H1 (cell line): ENCODE data around the gene ACRBP. TPM values are rescaled to one million over a fixed set of nuclear protein-coding genes. Genes with fewer than 3 reads are reported as not detected.

Source experiments
- FOSL1 ChIP-seq: IDR thresholded peaks from 2 replicates; pipeline ENCODE4 v1.6.1; 2011; ENCODE audit warnings: mild to moderate bottlenecking, low read depth, low read length, moderate library complexity; ENCODE audit not compliant: insufficient read depth
- JUN ChIP-seq: IDR thresholded peaks from 2 replicates; pipeline ENCODE4 v1.6.1; 2011; ENCODE audit warnings: low read depth, mild to moderate bottlenecking, improper control_type of control experiment, low read length
- MAFK ChIP-seq: IDR thresholded peaks from 2 replicates; pipeline ENCODE4 v1.6.1; 2012; ENCODE audit warnings: low read depth, mild to moderate bottlenecking, improper control_type of control experiment, low read length
- POU5F1 ChIP-seq: IDR thresholded peaks from 2 replicates; pipeline ENCODE4 v1.6.1; 2011; ENCODE audit warnings: low read depth, mild to moderate bottlenecking, low read length, moderate library complexity
- RNF2 ChIP-seq: fragments of 200-900, 300-1000 bp; sonication (generic); IDR thresholded peaks from 2 replicates; pipeline ENCODE4 v1.7.1; 2016; ENCODE audit warnings: borderline replicate concordance, low read depth, mild to moderate bottlenecking, antibody characterized with exemption, low read length; ENCODE audit not compliant: poor library complexity, severe bottlenecking; ENCODE audit errors: missing control alignments
- RXRA ChIP-seq: IDR thresholded peaks from 2 replicates; pipeline ENCODE4 v1.6.1; 2011; ENCODE audit warnings: low read depth, mild to moderate bottlenecking, low read length, moderate library complexity; ENCODE audit not compliant: insufficient read depth
- SRF ChIP-seq: IDR thresholded peaks from 2 replicates; pipeline ENCODE4 v1.6.1; 2011; ENCODE audit warnings: mild to moderate bottlenecking, low read depth, low read length, moderate library complexity
- polyA plus RNA-seq, 7 experiments: library from polyadenylated mRNA; depleted of rRNA in 3 of 7; stranded (reverse) in 5 of 7; unstranded in 2 of 7; fragments of >200 nt in 5 of 7; fragments of 200-250 nt in 2 of 7; gene quantifications; 1 replicate in 5 of 7; 2 replicates in 1 of 7; 4 replicates in 1 of 7; pipeline versions ENCODE4 v1.2.1 to v1.2.3, GENCODE V29; 2011 to 2013; ENCODE audit warnings: missing spikeins in 2 of 7, mixed read lengths in 2 of 7
- total RNA-seq: library from RNA; stranded (reverse); fragmentation: NEBNext Ultra II Directional; extraction: Animal tissue kit (Norgen Biotek cat#: 25700); gene quantifications from 2 replicates; pipeline ENCODE4 v1.2.1, GENCODE V29; 2021

The ACRBP gene
- total and polyA plus RNA-seq, 2 of the 8 experiments (the other 6 are each of a cell fraction or from before 2014, with no cell fraction given): 0.80 to 5.2 TPM

DNA sequence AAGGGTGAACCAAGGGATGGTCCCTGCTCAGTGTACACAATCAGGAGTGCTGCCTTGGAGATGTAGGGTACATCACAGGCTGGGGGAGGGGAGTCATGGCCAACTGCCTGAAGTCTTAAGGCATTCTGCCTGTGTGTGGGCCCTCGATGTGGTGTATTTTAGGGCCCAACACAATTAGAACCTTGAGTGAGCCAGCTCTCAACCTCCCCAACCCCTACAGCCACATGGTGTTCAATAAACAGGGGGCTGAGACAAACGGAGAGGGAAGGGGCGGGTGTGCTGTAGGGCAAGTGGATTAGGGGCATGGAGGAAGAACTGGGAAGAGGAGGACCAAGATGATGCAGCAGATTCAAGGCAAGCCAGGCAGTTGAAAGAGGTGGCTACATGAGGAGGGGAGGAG lies 31.4 kb downstream of the ACRBP start (continued):
- no peak for TF ChIP-seq MAFK
- TF ChIP-seq RNF2: no peak
- TF ChIP-seq SRF: no peak
- TF ChIP-seq FOSL1: no peak
- TF ChIP-seq JUN: no peak
- TF ChIP-seq RXRA: no peak
- TF ChIP-seq POU5F1: no peak
- TF ChIP-seq, all 59 proteins: peak for 0
